ENCODE data around the gene LPP.

- TF ChIP-seq CTCF (IDR thresholded peaks at IDR 0.05; ENCODE audit: low read depth, low read length, poor library complexity, severe bottlenecking): no peak
- TF ChIP-seq EZH2phosphoT487 (IDR thresholded peaks at IDR 0.05; ENCODE audit: borderline replicate concordance, low read length): no peak
These were observed 678.2 kb downstream of the LPP start for GRCh38 chr3:188832146-188832545.
